ENCODE data around the gene NECTIN2. TPM values are rescaled to one million over a fixed set of nuclear protein-coding genes. Genes with fewer than 3 reads are reported as not detected.
A peak's percentile ranks its signal among the peaks of the same experiment; 100 is the strongest.

NECTIN2 gene
- total RNA-seq, 1 experiment from 2014 or later: 176 TPM

DNA sequence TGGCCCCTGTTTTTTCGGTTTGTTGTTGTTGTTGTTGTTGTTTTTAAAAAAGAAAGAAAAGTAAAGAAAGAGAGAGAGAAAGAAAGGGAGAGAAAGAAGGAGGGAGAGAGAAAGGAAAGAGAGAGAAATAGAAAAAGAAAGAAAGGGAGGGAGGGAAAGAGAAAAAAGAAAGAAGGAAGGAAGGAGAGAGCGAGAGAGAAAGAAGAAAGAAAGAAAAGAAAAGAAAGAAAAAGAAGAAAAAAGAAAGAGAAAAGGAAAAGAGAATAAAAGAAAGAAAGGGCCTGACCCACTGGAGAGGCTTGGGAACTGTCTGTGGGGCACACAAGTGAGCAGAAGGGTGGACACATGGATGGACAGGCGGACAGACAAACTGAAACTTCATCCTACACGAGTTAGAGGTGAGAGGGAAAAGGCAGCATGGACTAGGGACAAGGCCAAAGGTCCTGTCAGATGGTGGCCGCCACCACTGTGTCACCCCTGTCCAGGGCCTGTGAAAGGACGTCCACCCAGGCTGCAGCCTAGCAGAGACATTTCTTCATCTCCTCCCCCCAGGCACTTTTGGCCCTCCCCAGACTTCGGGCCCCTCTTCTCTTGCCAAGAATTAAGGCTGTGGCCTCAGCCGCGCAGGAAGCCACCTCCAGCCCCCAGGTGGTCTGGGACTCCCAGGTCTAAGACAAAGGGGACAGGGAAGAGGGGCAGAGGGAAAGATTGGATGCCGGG lies 46.3 kb upstream of the NECTIN2 start:
- no peak overlapping the region for H4K91ac ChIP-seq (ENCODE audit: insufficient read length, low read depth, low read length)
- no peak overlapping the region for H2AFZ ChIP-seq (ENCODE audit: low read length)
- peaks cover 10% of the 10 kb centered on the region for H3K27me3 ChIP-seq (ENCODE audit: insufficient read depth, low read length)
- H3K23ac ChIP-seq (ENCODE audit: insufficient read length, low read depth, low read length): no peak overlapping the region
- no peak overlapping the region for H4K8ac ChIP-seq (replicated peaks; ENCODE audit: insufficient read length, low read depth, low read length)
- Mint-ChIP-seq H3K27ac (peak overlapping the region; percentile 23 to 86 (median 69); a peak in 6 of 7 replicates), H3K4me3 (peak overlapping the region in 1 of 2 experiments; percentile 31; a peak in 2 of 5 replicates), H3K9me3 (no peaks in the 10 kb centered on the region), H3K27me3 (ENCODE audit: low read depth) (peaks cover 25% of the 10 kb centered on the region), H3K36me3 (ENCODE audit: insufficient read depth in 1 of 3, low read depth in 3 of 3) (peaks cover 21 to 58% (median 43%) of the 10 kb centered on the region in 3 experiments), H3K4me1 (peaks cover 14 to 25% of the 10 kb centered on the region in 2 experiments)
- no peak overlapping the region for H2BK15ac ChIP-seq (ENCODE audit: low read depth, low read length)
- H3K9ac ChIP-seq (ENCODE audit: extremely low read depth, insufficient read length, low read length): no peak overlapping the region
- 100% methylated on average over 1 of the region's 10 CpGs for WGBS (ENCODE audit: extremely low coverage, insufficient read length, low lambda C conversion rate)
- no peak overlapping the region for H3K14ac ChIP-seq (ENCODE audit: insufficient read depth, low read length)
- no peaks in the 10 kb centered on the region for H4K20me1 ChIP-seq (ENCODE audit: control insufficient read depth, insufficient read depth, insufficient read length)
- no peaks in the 10 kb centered on the region for H3K23me2 ChIP-seq (ENCODE audit: insufficient read length, low read depth, low read length, poor library complexity, severe bottlenecking)
- no peaks in the 10 kb centered on the region for H3K79me1 ChIP-seq (ENCODE audit: insufficient read depth, low read depth, low read length, poor library complexity, severe bottlenecking)
- no peak overlapping the region for H2BK5ac ChIP-seq (ENCODE audit: insufficient read length, low read length)
- H2BK12ac ChIP-seq (ENCODE audit: insufficient read length, low read depth, low read length): no peak overlapping the region
- no peak overlapping the region for H2AK5ac ChIP-seq (ENCODE audit: insufficient read length, low read length)
- no peak overlapping the region for H3K56ac ChIP-seq (ENCODE audit: insufficient read length, low read depth, low read length)
- no peak overlapping the region for H3T11ph ChIP-seq (ENCODE audit: low read length)
- H3K27ac ChIP-seq (ENCODE audit: insufficient read length, low read depth, low read length): no peak overlapping the region
- H3K18ac ChIP-seq (ENCODE audit: insufficient read length, low read depth, low read length): no peak overlapping the region
- no peak overlapping the region for H4K5ac ChIP-seq (ENCODE audit: insufficient read length, low read depth, low read length)
- TF ChIP-seq, protein P1, sequence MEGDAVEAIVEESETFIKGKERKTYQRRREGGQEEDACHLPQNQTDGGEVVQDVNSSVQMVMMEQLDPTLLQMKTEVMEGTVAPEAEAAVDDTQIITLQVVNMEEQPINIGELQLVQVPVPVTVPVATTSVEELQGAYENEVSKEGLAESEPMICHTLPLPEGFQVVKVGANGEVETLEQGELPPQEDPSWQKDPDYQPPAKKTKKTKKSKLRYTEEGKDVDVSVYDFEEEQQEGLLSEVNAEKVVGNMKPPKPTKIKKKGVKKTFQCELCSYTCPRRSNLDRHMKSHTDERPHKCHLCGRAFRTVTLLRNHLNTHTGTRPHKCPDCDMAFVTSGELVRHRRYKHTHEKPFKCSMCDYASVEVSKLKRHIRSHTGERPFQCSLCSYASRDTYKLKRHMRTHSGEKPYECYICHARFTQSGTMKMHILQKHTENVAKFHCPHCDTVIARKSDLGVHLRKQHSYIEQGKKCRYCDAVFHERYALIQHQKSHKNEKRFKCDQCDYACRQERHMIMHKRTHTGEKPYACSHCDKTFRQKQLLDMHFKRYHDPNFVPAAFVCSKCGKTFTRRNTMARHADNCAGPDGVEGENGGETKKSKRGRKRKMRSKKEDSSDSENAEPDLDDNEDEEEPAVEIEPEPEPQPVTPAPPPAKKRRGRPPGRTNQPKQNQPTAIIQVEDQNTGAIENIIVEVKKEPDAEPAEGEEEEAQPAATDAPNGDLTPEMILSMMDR (conservative IDR thresholded peaks at IDR 0.05): no peak
- H3K79me2 ChIP-seq (ENCODE audit: insufficient read depth, low read length): no peaks in the 10 kb centered on the region
- no peak for DNase-seq
- H3K9me3 ChIP-seq (ENCODE audit: control insufficient read depth, low read depth, low read length): no peaks in the 10 kb centered on the region
- H3K4ac ChIP-seq (ENCODE audit: low read depth, low read length): no peak overlapping the region
- H2BK120ac ChIP-seq (ENCODE audit: low read depth, low read length, poor library complexity, severe bottlenecking): no peak overlapping the region
- peaks cover 3% of the 10 kb centered on the region; the same call in 1 of the 2 replicates for H3K4me1 ChIP-seq (ENCODE audit: insufficient read depth, low read length)
- H2BK20ac ChIP-seq (ENCODE audit: low read depth, low read length, poor library complexity, severe bottlenecking): no peak overlapping the region
- H3K4me2 ChIP-seq (ENCODE audit: insufficient read depth, insufficient read length, low read length): no peak overlapping the region

All from H9 (cell line).